Measurements from ENCODE around the gene AHNAK2.

GRCh38 chr14:104969741-104970230 lies 8.4 kb downstream of the AHNAK2 start:
- TF ChIP-seq CTCF (IDR thresholded peaks at IDR 0.05) (no peak), ZFX (IDR thresholded peaks at IDR 0.05; ENCODE audit: borderline replicate concordance) (no peak)

Measured in 22Rv1 (cell line).